Measurements from ENCODE around the gene TTLL10.

Gene TTLL10

GRCh38 chr1:1238702-1239178 lies 65.1 kb downstream of the TTLL10 start:
- no peak for FAIRE-seq

DNA sequence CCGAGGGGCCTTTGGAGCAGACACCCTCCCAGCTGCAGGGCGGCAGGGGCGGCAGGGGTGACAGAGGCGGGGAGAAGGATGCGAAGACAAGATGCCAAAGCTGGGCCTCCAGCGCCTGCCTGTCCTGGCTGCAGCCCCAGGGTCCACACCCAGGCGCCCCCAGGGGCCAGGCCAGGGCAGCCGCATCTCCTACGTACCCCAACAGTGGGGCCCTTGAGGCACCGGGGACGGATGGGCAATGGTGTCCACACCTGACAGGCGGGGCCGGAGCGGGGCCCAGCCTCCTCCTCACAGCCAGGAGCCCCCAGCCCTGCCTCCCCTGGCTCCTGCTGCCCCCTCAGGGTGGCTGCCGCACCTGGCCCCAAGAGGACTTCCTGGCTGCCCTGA lies 65.5 kb downstream of the TTLL10 start:
- no peak for FAIRE-seq

- no peak for FAIRE-seq
Measured at GRCh38 chr1:1239614-1240347, 66.1 kb downstream of the TTLL10 start.

GRCh38 chr1:1240348-1240732 lies 66.7 kb downstream of the TTLL10 start:
- FAIRE-seq = no peak

GRCh38 chr1:1240822-1241587 lies 67.3 kb downstream of the TTLL10 start:
- FAIRE-seq = no peak

DNA sequence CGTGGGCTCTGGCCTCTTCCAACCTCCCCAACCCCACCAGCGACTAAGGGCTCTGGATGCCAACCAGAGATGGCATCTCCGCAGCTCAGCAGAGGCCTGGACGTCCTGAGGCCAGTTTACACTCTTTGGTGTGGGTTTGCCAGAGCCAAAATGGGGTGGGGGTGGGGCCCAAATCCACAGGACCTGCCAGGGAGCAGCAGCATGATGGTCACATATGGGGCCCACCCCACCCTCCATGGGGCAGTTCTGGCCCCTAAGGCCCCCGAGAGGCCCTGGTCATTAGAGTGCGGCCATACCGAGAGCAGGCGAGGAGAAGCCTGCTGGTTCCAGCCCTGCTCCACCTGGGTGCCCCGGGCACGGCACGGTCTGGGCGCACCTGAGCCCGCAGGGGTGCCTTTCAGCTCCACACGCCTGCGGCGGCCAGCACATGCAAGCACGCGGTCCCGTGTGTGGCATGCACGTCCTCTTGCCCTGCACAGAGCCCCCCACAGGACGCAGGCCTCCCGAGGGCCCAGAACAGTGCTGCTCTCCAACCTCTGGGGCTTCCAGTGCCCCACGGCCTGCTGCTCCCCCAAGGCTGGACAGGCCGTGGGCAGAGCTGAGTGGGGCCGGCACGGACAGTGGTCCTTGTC lies 68.0 kb downstream of the TTLL10 start:
- no peak for FAIRE-seq

- no peak for FAIRE-seq
Measured at GRCh38 chr1:1242461-1243265, 69.0 kb downstream of the TTLL10 start.

DNA sequence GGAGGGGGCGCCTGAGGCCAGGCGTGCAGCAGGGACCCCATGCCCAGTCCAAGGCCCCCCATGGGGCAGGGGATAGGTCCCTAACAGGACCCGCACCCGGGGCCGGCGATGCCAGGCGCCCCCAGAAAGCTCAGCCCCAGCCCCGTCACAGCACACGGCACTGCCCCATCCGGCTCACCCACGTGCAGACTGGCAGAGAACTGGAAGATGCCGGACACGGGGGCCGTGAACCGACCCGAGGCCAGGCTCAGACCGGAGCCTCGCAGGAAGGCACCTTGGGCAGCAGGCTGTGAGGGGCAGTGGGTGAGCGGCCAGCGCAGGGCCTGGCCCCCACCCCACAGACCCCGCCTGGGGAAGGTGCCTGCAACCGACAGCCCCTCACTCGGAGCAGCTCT lies 69.6 kb downstream of the TTLL10 start:
- FAIRE-seq = no peak

- no peak for FAIRE-seq
Measured at GRCh38 chr1:1243807-1244191, 70.1 kb downstream of the TTLL10 start.

DNA sequence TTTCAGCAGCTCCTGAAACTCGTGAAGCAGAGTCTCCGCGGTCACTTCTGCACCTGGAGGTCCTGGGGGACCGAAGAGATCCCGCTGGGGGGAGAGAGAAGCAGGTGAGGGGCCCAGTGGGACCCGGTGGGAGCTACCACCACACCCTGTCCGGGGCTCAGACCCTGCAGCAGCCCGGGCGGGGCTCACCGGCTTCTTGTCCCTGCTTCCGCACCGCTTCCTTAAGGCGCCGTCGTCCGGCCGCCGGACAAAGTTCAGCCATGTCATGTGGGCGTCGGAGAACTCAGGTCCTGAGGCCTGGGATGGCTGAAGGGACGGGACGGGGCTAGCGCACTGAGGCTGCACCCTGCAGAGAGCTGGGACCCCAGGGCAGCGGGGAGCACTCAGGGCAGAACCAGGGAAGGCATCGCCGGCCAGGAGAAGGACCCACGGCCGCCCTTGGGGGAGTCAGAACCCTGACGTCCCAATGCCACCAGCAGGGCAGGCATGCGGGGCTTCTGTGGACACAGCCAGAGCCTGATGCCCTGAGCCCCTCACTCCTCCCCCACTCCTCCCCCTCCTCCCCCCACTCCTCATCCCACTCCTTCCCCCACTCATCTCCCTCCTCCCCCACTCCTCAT lies 70.6 kb downstream of the TTLL10 start:
- no peak for FAIRE-seq

DNA sequence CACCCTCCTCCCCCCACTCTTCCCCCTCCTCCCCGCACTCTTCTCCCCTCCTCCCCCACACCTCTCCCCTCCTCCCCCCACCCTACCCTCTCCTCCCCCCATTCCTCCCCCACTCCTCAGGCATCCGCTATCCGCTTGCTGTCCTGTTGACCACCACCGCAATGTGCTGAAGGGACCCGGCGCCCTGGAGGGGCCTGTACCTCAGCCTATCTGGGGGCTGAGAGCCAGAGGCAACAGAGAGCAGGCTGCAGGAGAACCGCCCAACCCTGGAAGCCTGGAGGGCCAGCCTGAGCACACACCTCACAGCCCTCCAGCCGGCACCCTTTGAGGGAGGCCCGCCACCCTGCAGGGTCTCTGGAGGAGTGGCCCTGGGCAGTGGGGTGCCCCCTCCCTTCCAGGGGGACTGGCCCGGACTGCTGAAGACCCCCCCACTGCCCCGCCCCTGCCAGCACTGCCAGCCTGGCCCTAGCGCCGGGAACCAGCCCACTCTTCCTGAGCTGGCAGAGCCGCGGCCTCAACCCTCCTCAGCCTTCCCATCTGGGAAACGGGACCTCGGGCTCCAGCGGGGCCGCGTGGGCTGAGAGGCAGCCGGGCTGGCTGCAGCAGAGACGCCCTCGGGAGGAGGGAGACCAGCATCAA lies 71.6 kb downstream of the TTLL10 start:
- no peak for FAIRE-seq

GRCh38 chr1:1245817-1246576 lies 72.3 kb downstream of the TTLL10 start:
- FAIRE-seq = no peak

- FAIRE-seq = no peak
Measured at GRCh38 chr1:1246577-1247340, 73.1 kb downstream of the TTLL10 start, which contains the start of gene C1QTNF12. Gene C1QTNF12 (minus strand): TSS chr1:1246722. CDS start chr1:1246690, 32 bp downstream.

DNA sequence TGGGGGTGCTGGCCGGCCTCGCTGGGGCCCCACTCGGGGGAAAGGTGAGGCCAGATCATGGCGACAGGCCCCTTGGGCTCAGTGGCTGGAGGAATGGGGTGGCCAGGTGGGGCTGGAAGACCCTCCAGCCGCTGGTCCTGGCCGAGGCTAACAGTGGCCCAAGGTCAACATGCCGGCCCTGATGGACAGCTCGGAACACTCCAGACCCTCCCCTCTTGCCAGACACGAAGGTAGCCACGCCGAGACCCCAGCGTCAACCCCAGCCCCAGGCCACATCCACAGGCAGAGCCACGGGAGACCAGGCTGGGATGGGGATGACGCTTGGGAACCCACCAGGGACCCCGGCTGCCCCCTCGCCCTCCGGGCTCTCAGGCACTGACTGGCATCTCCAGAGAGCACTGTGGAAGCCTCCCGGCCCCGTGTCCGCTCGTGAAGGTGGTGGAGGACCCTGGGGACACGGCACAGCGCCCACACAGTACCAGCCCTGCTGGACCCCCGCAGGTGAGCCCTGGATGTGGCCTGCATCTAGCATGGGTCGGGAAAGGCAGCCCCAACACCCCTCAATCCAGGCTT lies 73.7 kb downstream of the TTLL10 start:
- FAIRE-seq = no peak
